ENCODE data around the gene ZNF212. TPM values are rescaled to one million over a fixed set of nuclear protein-coding genes. Genes with fewer than 3 reads are reported as not detected.
A peak's percentile ranks its signal among the peaks of the same experiment; 100 is the strongest.

The ZNF212 gene
- total RNA-seq, 3 donors from 2014 or later (not counting 1 experiment from before 2014, with no cell fraction given), result 11.2 to 23.7 (median 17.0) TPM

DNA sequence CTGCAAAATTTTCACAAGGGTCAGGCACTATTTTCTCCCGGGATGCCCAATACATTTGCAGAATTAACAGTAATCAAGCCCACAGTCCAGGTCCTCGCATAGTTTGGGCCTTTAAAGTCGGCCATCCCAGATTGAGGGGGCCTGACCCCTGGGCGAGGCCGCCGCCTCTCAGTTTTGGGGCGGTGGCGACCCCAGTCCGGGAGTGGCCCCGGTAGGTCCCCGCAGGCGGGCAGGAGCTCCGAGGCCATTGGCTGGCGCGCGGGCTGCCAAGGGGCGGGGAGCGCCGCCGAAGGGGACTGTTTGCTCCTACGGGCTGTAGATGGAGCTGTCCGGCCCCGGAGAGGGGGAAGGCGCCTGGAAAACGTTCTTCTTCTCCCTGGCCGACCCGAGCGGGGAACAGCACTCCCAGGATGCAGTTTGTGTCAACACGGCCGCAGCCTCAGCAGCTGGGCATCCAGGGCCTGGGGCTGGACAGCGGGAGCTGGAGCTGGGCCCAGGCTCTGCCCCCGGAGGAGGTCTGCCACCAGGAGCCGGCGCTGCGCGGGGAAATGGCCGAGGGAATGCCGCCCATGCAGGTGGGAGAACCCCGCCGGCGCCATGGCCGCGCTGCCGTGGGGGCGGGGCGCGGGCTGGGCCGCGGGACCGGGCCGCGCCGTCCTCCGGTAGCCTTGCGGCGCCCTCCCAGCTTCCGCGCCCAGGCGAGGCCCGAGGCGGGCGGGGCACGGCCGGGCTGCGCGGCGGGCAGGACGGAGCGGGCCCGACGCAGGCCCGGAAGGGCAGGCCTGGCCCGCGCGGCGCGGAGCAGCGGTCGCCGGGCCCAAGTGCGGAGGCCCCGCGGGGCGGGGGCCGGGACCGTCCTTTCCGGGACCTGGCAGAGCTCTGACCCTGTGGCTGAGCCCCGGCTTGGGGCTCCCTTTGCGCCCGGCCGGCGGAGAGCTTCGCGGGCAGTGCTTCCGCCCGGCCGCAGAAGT lies 44.0 kb upstream of the ZNF212 start, which contains the start of gene ZNF282:
Gene ZNF282 (plus strand): TSS at position 367 of the 971 bp plus-strand sequence. CDS start 44 bp downstream, at position 411.
- Histone ChIP-seq H3K4me3 (ENCODE audit: low read length) (peak within 1 kb of the TSS; percentile 95), H3K27ac (ENCODE audit: low read length) (peak within 1 kb of the TSS; percentile 59), H3K4me1 (ENCODE audit: control insufficient read depth, insufficient read depth, low read length) (peaks cover 20% of the 10 kb centered on the region), H3K36me3 (ENCODE audit: control insufficient read depth, insufficient read depth, low read length) (peaks cover 14% of the 10 kb centered on the region), H3K27me3 (ENCODE audit: control insufficient read depth, insufficient read depth, low read length) (no peaks in the 10 kb centered on the region), H3K9me3 (ENCODE audit: control insufficient read depth, insufficient read depth, low read length) (no peaks in the 10 kb centered on the region)
- Mint-ChIP-seq H3K36me3 (peaks cover 16% of the 10 kb centered on the region), H3K4me1 (peaks cover 14 to 38% of the 10 kb centered on the region in 2 donors), H3K27me3 (ENCODE audit: low read depth in 2 of 2) (no peaks in the 10 kb centered on the region), H3K27ac (peak within 1 kb of the TSS; percentile 79 to 88), H3K9me3 (no peaks in the 10 kb centered on the region), H3K4me3 (peak within 1 kb of the TSS; percentile 86)
- WGBS (ENCODE audit: insufficient coverage), result under 1% methylated on average over 97 of the region's 97 CpGs
- DNase-seq, result peak; percentile 59 to 77
- TF ChIP-seq, protein P1, sequence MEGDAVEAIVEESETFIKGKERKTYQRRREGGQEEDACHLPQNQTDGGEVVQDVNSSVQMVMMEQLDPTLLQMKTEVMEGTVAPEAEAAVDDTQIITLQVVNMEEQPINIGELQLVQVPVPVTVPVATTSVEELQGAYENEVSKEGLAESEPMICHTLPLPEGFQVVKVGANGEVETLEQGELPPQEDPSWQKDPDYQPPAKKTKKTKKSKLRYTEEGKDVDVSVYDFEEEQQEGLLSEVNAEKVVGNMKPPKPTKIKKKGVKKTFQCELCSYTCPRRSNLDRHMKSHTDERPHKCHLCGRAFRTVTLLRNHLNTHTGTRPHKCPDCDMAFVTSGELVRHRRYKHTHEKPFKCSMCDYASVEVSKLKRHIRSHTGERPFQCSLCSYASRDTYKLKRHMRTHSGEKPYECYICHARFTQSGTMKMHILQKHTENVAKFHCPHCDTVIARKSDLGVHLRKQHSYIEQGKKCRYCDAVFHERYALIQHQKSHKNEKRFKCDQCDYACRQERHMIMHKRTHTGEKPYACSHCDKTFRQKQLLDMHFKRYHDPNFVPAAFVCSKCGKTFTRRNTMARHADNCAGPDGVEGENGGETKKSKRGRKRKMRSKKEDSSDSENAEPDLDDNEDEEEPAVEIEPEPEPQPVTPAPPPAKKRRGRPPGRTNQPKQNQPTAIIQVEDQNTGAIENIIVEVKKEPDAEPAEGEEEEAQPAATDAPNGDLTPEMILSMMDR (IDR thresholded peaks at IDR 0.05), result peak; percentile 49
- intact Hi-C loops (cut with micrococcal nuclease), result no loop called here
- peak; percentile 84 to 88 (median 86) for ATAC-seq

DNA sequence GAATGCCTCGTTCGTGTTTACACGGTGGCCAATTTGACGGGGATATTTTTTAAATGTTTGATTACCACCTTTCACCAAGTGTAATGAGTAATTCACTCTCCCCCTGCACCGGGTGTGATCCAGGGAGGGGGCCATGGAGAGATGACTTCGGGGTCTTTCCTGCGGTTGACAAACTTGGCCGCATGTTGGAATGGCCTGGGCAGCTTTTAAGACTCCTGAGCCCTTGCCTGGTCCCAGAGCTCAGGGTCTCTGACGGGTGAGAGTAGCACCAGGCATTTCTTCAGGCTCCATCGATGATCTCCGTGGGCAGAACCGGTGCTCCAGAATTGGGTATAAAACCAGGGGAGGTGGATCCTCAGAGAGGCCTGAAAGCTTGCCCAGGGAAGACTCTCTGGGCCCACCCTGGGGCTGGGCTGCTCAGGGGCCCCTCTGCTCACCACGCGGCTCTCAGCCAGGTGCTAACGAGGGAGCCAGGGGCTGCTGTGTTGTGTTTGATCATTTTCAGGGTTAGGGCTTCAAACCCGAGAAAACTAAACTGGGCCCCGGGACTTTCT lies 43.2 kb upstream of the ZNF212 start:
- H3K27ac Mint-ChIP-seq, result peak overlapping the region; percentile 79 to 88
- 5% methylated on average over 15 of the region's 17 CpGs for WGBS (ENCODE audit: insufficient coverage)
- H3K27me3 Mint-ChIP-seq (ENCODE audit: low read depth in 2 of 2), result no peaks in the 10 kb centered on the region

DNA sequence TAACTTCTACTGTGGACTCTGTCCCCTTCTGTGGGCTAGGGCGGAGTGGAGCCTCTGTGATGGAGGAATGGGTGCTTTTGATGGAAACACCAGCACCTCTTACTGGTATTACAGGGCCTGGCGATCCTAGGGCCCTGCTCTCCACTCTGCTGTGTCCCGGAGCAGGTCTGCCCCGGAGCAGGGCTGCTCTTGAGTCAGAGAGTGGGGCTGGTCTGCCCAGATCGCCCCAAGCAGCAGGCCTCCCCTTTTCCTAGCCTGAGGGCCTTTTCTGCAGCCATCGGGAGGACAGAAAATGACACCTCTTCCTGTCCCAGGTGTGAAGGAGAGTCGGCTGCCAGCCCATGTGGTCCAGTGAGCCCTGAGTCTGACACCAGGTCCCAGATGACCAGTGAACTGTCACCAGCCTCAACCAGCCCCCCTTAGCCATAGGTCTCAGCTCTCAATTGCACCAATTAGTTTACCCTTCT lies 42.7 kb upstream of the ZNF212 start:
- Mint-ChIP-seq H3K9me3 (no peaks in the 10 kb centered on the region), H3K36me3 (peaks cover 26% of the 10 kb centered on the region), H3K4me3 (peak overlapping the region; percentile 85), H3K27ac (peak overlapping the region; percentile 79 to 88), H3K4me1 (peaks cover 8 to 48% of the 10 kb centered on the region in 2 donors), H3K27me3 (ENCODE audit: low read depth in 2 of 2) (no peaks in the 10 kb centered on the region)
- no peak for DNase-seq
- Histone ChIP-seq H3K4me1 (ENCODE audit: control insufficient read depth, insufficient read depth, low read length) (peaks cover 20% of the 10 kb centered on the region), H3K27me3 (ENCODE audit: control insufficient read depth, insufficient read depth, low read length) (no peaks in the 10 kb centered on the region), H3K36me3 (ENCODE audit: control insufficient read depth, insufficient read depth, low read length) (peaks cover 19% of the 10 kb centered on the region), H3K4me3 (ENCODE audit: low read length) (peak overlapping the region; percentile 49), H3K9me3 (ENCODE audit: control insufficient read depth, insufficient read depth, low read length) (no peaks in the 10 kb centered on the region), H3K27ac (ENCODE audit: low read length) (peak overlapping the region; percentile 45)
- TF ChIP-seq, protein P1 (IDR thresholded peaks at IDR 0.05), result no peak
- intact Hi-C loops (cut with micrococcal nuclease), result no loop called here
- ATAC-seq, result no peak
- WGBS (ENCODE audit: insufficient coverage), result 26% methylated on average over 7 of the region's 7 CpGs

More for the DNA sequence above, 43.2 kb upstream of the ZNF212 start:
- Histone ChIP-seq H3K27me3 (ENCODE audit: control insufficient read depth, insufficient read depth, low read length) (no peaks in the 10 kb centered on the region), H3K27ac (ENCODE audit: low read length) (peak overlapping the region; percentile 45), H3K4me1 (ENCODE audit: control insufficient read depth, insufficient read depth, low read length) (peaks cover 20% of the 10 kb centered on the region), H3K9me3 (ENCODE audit: control insufficient read depth, insufficient read depth, low read length) (no peaks in the 10 kb centered on the region), H3K4me3 (ENCODE audit: low read length) (peak overlapping the region; percentile 49), H3K36me3 (ENCODE audit: control insufficient read depth, insufficient read depth, low read length) (peaks cover 19% of the 10 kb centered on the region)
- intact Hi-C loops (cut with micrococcal nuclease), result no loop called here
- ATAC-seq (peak; percentile 3 to 4 (median 4)), DNase-seq (no peak)
- H3K9me3 Mint-ChIP-seq, result no peaks in the 10 kb centered on the region
- peak overlapping the region; percentile 85 for H3K4me3 Mint-ChIP-seq
- TF ChIP-seq, protein P1 (IDR thresholded peaks at IDR 0.05), result no peak
- H3K36me3 Mint-ChIP-seq, result peaks cover 23% of the 10 kb centered on the region
- H3K4me1 Mint-ChIP-seq, result peaks cover 8 to 45% of the 10 kb centered on the region in 2 donors

All from natural killer cell (primary cell).